Stimulated activated naive CD8-positive, alpha-beta T cell treated with anti-CD3 and anti-CD28 coated beads, Interleukin-15, Interleukin-2, amounts not matched to agents 100 ng/mL and 50 ng/mL, for 24 hours (primary cell): ENCODE results near the gene ACOT6.
"Not testable (repeated sequence)": the region's sequence is repeated elsewhere in the genome, so short reads cannot be mapped to it uniquely, and the experiment has no call there.

Experiments used
- H3K27ac Mint-ChIP-seq: one replicate; pipeline ENCODE4 v1.8.0; 2021; ENCODE audit warnings: mild to moderate bottlenecking, mixed read lengths
- H3K27me3 Mint-ChIP-seq: one replicate; pipeline ENCODE4 v1.8.0; 2021; ENCODE audit warnings: mixed read lengths
- H3K36me3 Mint-ChIP-seq: one replicate; pipeline ENCODE4 v1.8.0; 2021; ENCODE audit warnings: low read depth, mixed read lengths
- H3K4me1 Mint-ChIP-seq: one replicate; pipeline ENCODE4 v1.8.0; 2021; ENCODE audit warnings: low read depth, mixed read lengths
- H3K4me3 Mint-ChIP-seq: one replicate; pipeline ENCODE4 v1.8.0; 2021; ENCODE audit warnings: mild to moderate bottlenecking, mixed read lengths
- H3K9me3 Mint-ChIP-seq: one replicate; pipeline ENCODE4 v1.8.0; 2021; ENCODE audit warnings: mixed read lengths

The ACOT6 gene

GRCh38 chr14:73659202-73659601, 46.9 kb downstream of the ACOT6 start:
- not testable (repeated sequence) for H3K36me3 Mint-ChIP-seq

DNA sequence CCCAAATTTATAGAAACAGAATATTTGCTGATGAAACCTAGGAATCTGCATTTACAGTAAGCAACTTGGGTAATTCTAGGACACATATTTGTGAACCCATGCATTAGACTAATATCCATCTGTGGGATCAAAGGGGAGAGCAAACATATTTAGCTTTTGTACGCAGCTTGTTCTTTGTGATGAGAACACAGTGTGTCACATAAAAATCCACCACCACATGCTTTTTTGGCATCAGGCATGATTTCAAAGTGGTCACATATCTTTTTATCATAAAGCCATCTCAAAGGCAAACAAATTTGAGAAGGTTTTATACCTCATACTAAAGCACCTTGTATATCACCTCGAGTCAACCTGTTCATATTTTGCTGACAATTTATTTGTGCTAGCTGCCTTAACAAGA, 48.2 kb downstream of the ACOT6 start:
- Mint-ChIP-seq H3K27ac (no peak overlapping the region), H3K4me1 (no peaks in the 10 kb centered on the region), H3K4me3 (no peak overlapping the region), H3K27me3 (no peaks in the 10 kb centered on the region), H3K9me3 (no peaks in the 10 kb centered on the region), H3K36me3 (peaks cover 6% of the 10 kb centered on the region)

More at GRCh38 chr14:73659202-73659601, 46.9 kb downstream of the ACOT6 start:
- not testable (repeated sequence) for H3K9me3 Mint-ChIP-seq, H3K27ac Mint-ChIP-seq, H3K27me3 Mint-ChIP-seq, H3K4me3 Mint-ChIP-seq, H3K4me1 Mint-ChIP-seq

GRCh38 chr14:73661872-73662271, 49.6 kb downstream of the ACOT6 start:
- H3K4me3 Mint-ChIP-seq = no peak overlapping the region
- H3K9me3 Mint-ChIP-seq = no peaks in the 10 kb centered on the region
- H3K27ac Mint-ChIP-seq = no peak overlapping the region
- H3K4me1 Mint-ChIP-seq = no peaks in the 10 kb centered on the region
- no peaks in the 10 kb centered on the region for H3K27me3 Mint-ChIP-seq
- peaks cover 6% of the 10 kb centered on the region for H3K36me3 Mint-ChIP-seq

DNA sequence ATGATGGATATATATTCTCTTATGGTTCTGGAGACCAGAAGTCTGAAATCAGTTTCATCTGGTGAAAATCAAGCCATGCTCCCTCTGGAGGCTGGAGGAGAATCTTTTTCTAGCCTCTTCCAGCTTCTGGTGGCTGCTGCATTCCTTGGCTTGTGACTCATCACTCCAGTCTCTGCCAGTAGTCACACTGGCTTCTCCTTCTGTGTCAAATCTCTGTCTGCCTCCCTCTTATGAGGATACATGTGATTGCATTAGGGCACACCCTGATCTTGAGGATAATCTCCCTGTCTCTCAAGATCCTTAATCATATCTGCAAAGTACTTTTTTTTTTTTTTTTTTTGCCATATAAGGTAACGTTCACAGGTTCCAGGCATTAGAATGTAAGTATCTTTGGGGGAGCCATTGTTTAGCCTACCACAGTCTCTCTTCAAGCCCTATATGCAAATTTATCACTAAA, 50.2 kb downstream of the ACOT6 start:
- no peak overlapping the region for H3K4me3 Mint-ChIP-seq
- peaks cover 6% of the 10 kb centered on the region for H3K36me3 Mint-ChIP-seq
- no peaks in the 10 kb centered on the region for H3K4me1 Mint-ChIP-seq
- no peaks in the 10 kb centered on the region for H3K9me3 Mint-ChIP-seq
- no peaks in the 10 kb centered on the region for H3K27me3 Mint-ChIP-seq
- no peak overlapping the region for H3K27ac Mint-ChIP-seq

- Mint-ChIP-seq H3K27ac (no peak overlapping the region), H3K36me3 (peaks cover 6% of the 10 kb centered on the region), H3K4me1 (no peaks in the 10 kb centered on the region), H3K4me3 (no peak overlapping the region), H3K9me3 (no peaks in the 10 kb centered on the region), H3K27me3 (no peaks in the 10 kb centered on the region)
These were observed 51.4 kb downstream of the ACOT6 start for GRCh38 chr14:73663548-73664212.

GRCh38 chr14:73665130-73665529, 52.8 kb downstream of the ACOT6 start:
- H3K27me3 Mint-ChIP-seq = no peaks in the 10 kb centered on the region
- H3K4me3 Mint-ChIP-seq = no peak overlapping the region
- H3K4me1 Mint-ChIP-seq = no peaks in the 10 kb centered on the region
- no peak overlapping the region for H3K27ac Mint-ChIP-seq
- H3K9me3 Mint-ChIP-seq = no peaks in the 10 kb centered on the region
- H3K36me3 Mint-ChIP-seq = peaks cover 3% of the 10 kb centered on the region

DNA sequence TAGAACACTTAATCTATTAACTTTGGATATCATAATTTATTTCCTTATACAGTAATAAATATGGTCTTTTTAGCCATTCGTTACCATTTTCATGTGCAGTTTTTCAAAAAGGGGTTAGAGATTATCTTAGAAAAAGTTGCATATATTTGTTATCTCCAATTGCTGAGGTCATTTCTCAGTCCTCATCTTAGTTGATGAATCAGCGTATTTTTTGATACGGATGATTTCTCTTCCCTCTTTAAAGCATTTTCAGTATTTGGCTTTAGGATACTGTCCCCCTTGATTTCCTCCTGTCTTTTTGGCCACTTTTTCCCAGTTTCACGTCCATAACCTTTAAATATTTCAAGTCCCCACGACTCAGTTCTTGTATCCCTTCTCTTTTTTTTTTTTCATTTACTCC, 54.3 kb downstream of the ACOT6 start:
- no peaks in the 10 kb centered on the region for H3K27me3 Mint-ChIP-seq
- no peak overlapping the region for H3K4me3 Mint-ChIP-seq
- no peaks in the 10 kb centered on the region for H3K4me1 Mint-ChIP-seq

DNA sequence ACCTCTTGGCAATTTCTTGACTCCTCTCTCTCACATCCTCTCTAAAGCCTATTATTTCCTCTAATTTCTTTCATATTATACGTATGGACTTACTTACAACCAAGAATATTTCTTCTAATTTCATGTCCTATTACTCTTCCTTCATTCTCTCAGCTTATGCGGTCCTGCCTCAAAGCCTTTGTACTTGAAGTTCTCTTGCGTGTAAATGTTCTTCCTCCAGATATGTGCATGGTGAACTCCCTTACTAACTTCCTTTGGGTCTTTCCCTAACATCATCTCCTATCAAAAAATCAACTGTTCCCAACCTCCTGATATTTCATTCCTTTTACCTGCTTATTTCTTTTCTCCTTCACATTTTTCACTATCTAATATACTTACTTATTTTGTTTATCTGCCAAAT, 55.5 kb downstream of the ACOT6 start:
- Mint-ChIP-seq H3K27ac (no peak overlapping the region), H3K9me3 (no peaks in the 10 kb centered on the region), H3K36me3 (no peaks in the 10 kb centered on the region), H3K4me3 (no peak overlapping the region), H3K4me1 (no peaks in the 10 kb centered on the region), H3K27me3 (no peaks in the 10 kb centered on the region)

More for the DNA sequence above, 54.3 kb downstream of the ACOT6 start:
- H3K36me3 Mint-ChIP-seq = peaks cover 3% of the 10 kb centered on the region
- H3K9me3 Mint-ChIP-seq = no peaks in the 10 kb centered on the region
- H3K27ac Mint-ChIP-seq = no peak overlapping the region
